ENCODE results near the gene BOK. TPM values are rescaled to one million over a fixed set of nuclear protein-coding genes. Genes with fewer than 3 reads are reported as not detected.

Gene BOK
- total and polyA plus RNA-seq, 2 of the 13 experiments (the other 11 are each of a cell fraction or from before 2014, with no cell fraction given) = 35.5 to 39.2 TPM

DNA sequence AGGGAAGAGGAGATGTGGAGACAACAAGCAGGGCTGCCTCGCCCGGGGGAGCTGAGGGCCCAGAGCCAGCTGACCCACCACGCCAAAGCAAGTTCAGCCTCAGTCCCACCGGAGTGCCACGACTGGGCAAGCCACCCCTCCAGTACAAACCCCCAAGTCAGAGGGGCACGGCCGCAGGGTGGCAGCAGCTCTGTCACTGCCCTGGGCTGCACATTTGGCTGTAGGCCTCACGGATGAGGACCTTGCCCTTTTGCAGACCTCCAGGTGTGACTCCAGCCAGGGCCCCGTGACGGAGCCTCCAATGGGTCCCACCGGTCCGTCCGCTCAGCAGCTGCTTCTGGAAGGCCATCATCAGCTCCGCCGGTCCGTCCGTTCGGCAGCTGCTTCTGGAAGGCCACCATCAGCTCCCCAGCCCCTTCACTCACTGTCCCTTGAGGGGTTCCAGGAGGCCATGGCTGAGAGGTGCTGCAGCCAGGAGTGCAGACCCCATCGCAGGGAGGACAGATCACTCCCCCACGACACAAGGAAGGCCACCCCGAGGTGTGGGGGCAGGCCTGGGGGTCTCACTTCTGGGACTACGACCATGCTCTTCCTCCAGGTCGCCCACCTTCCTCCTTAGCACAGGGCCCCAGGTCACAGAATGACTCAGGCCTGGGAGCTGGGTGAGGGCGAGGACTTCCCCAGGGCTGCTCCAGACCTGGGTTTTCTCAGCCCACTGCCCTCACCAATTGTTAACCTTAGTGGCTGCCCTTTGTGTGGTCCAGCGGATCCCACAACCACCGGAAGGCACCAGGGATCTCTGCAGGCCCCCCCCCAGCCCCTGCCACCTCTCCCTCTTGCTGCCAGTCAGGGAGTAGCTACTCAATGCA, 25.6 kb upstream of the BOK start (continued):
- TF ChIP-seq MLXIP (CRISPR knock-in tag; IDR thresholded peaks at IDR 0.05; ENCODE audit: borderline replicate concordance) (no peak), CEBPG (CRISPR knock-in tag; IDR thresholded peaks at IDR 0.05) (no peak), SALL1 (CRISPR knock-in tag; IDR thresholded peaks at IDR 0.05) (peak; percentile 64; the same call in 1 of the 2 replicates), SP4 (CRISPR knock-in tag; IDR thresholded peaks at IDR 0.05) (peak; percentile 20; the same call in 1 of the 2 replicates), GRHL1 (CRISPR knock-in tag; conservative IDR thresholded peaks at IDR 0.05) (no peak), MED13 (CRISPR knock-in tag; IDR thresholded peaks at IDR 0.05) (no peak), ZNF83 (CRISPR knock-in tag; IDR thresholded peaks at IDR 0.05; ENCODE audit: borderline replicate concordance) (no peak), ZNF550 (CRISPR knock-in tag; IDR thresholded peaks at IDR 0.05; ENCODE audit: borderline replicate concordance) (no peak), FOSL2 (CRISPR knock-in tag; IDR thresholded peaks at IDR 0.05) (no peak), HNRNPL (IDR thresholded peaks at IDR 0.05; ENCODE audit: low read depth, low read length) (peak; percentile 99), HDAC6 (IDR thresholded peaks at IDR 0.05; ENCODE audit: low read depth, low read length) (no peak), ZSCAN29 (CRISPR knock-in tag; conservative IDR thresholded peaks at IDR 0.05) (no peak), ZMYM2 (CRISPR knock-in tag; IDR thresholded peaks at IDR 0.05) (0 out of 2 replicates have a peak, but pooled peaks have one; percentile 14), PHF8 (CRISPR knock-in tag; IDR thresholded peaks at IDR 0.05) (peak; percentile 50; the same call in 1 of the 2 replicates), CHD4 (IDR thresholded peaks at IDR 0.05; ENCODE audit: borderline replicate concordance, low read length) (no peak), KDM5A (IDR thresholded peaks at IDR 0.05; ENCODE audit: borderline replicate concordance, low read length) (no peak), ZNF678 (CRISPR knock-in tag; IDR thresholded peaks at IDR 0.05) (0 out of 2 replicates have a peak, but pooled peaks have one; percentile 40), KLF13 (CRISPR knock-in tag; IDR thresholded peaks at IDR 0.05) (no peak; the same call in 1 of the 2 replicates)
- TF ChIP-seq, protein P1, sequence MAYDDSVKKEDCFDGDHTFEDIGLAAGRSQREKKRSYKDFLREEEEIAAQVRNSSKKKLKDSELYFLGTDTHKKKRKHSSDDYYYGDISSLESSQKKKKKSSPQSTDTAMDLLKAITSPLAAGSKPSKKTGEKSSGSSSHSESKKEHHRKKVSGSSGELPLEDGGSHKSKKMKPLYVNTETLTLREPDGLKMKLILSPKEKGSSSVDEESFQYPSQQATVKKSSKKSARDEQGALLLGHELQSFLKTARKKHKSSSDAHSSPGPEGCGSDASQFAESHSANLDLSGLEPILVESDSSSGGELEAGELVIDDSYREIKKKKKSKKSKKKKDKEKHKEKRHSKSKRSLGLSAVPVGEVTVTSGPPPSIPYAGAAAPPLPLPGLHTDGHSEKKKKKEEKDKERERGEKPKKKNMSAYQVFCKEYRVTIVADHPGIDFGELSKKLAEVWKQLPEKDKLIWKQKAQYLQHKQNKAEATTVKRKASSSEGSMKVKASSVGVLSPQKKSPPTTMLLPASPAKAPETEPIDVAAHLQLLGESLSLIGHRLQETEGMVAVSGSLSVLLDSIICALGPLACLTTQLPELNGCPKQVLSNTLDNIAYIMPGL (CRISPR knock-in tag; IDR thresholded peaks at IDR 0.05; ENCODE audit: borderline replicate concordance in 1 of 2, low read depth in 1 of 2) = 0 out of 4 replicates have a peak, but pooled peaks have one; percentile 26 to 51
- TF ChIP-seq, protein P2, sequence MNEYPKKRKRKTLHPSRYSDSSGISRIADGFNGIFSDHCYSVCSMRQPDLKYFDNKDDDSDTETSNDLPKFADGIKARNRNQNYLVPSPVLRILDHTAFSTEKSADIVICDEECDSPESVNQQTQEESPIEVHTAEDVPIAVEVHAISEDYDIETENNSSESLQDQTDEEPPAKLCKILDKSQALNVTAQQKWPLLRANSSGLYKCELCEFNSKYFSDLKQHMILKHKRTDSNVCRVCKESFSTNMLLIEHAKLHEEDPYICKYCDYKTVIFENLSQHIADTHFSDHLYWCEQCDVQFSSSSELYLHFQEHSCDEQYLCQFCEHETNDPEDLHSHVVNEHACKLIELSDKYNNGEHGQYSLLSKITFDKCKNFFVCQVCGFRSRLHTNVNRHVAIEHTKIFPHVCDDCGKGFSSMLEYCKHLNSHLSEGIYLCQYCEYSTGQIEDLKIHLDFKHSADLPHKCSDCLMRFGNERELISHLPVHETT (CRISPR knock-in tag; conservative IDR thresholded peaks at IDR 0.05) = no peak
